Ishikawa (cell line): ENCODE measurements around the gene APC2.
A peak's percentile ranks its signal among the peaks of the same experiment; 100 is the strongest.

Experiments
- CEBPB ChIP-seq: IDR thresholded peaks from 2 replicates; pipeline ENCODE4 v1.6.1; 2012
- CREB1 ChIP-seq: IDR thresholded peaks from 2 replicates; pipeline ENCODE4 v1.6.1; 2012; ENCODE audit warnings: low read depth
- EGR1 ChIP-seq: IDR thresholded peaks from 2 replicates; pipeline ENCODE4 v1.6.1; 2012
- EP300 ChIP-seq: IDR thresholded peaks from 2 replicates; pipeline ENCODE4 v1.6.1; 2012; ENCODE audit warnings: borderline replicate concordance
- FOXM1 ChIP-seq: IDR thresholded peaks from 2 replicates; pipeline ENCODE4 v1.6.1; 2012; ENCODE audit warnings: low read depth, borderline replicate concordance
- RAD21 ChIP-seq: IDR thresholded peaks from 2 replicates; pipeline ENCODE4 v1.6.1; 2012; ENCODE audit warnings: low read depth
- REST ChIP-seq: IDR thresholded peaks from 2 replicates; pipeline ENCODE4 v1.6.1; 2012; ENCODE audit warnings: low read depth, mild to moderate bottlenecking
- TAF1 ChIP-seq: IDR thresholded peaks from 2 replicates; pipeline ENCODE4 v1.6.1; 2012; ENCODE audit warnings: low read depth, mild to moderate bottlenecking
- TCF12 ChIP-seq: IDR thresholded peaks from 2 replicates; pipeline ENCODE4 v1.6.1; 2012; ENCODE audit warnings: low read depth
- TEAD4 ChIP-seq: IDR thresholded peaks from 2 replicates; pipeline ENCODE4 v1.6.1; 2012
- USF1 ChIP-seq: IDR thresholded peaks from 2 replicates; pipeline ENCODE4 v1.6.1; 2012
- YY1 ChIP-seq: IDR thresholded peaks from 2 replicates; pipeline ENCODE4 v1.6.1; 2012; ENCODE audit warnings: low read depth
- ZBTB7A ChIP-seq: IDR thresholded peaks from 2 replicates; pipeline ENCODE4 v1.6.1; 2012; ENCODE audit warnings: low read depth
- TF ChIP-seq, protein P1 (sequence below): IDR thresholded peaks from 2 replicates; pipeline ENCODE4 v1.6.1; 2012

The APC2 gene

DNA sequence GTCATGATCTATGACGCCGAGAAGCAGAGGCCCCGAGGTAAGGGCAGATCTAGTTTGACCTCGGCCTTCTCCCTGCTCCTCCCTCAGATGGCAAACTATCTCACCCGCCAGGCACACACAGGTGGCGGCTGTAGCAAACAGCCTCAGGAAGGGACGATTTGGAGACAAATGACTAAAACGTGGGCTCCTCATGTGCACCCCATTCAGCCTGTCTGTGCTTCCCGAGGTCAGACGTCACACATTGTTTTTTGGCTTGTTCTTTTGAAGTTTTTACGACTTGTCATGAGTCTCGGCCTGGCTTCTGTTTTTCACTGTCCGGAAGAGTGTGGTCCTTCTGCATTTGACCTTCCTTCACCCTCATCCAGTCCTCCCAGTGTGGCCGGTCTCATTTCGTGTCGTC is 27.6 kb upstream of the APC2 start:
- TF ChIP-seq RAD21 (no peak), YY1 (no peak), TEAD4 (no peak), EP300 (no peak), CREB1 (no peak), REST (no peak), TCF12 (no peak)

- TF ChIP-seq REST (no peak), EP300 (no peak), YY1 (no peak), ZBTB7A (no peak), FOXM1 (no peak), USF1 (no peak)
Observed at GRCh38 chr19:1422943-1423342, 27.0 kb upstream of the APC2 start.

GRCh38 chr19:1423436-1424191 is 26.3 kb upstream of the APC2 start:
- TF ChIP-seq CEBPB (no peak), USF1 (no peak), YY1 (no peak)
- TF ChIP-seq, protein P1, sequence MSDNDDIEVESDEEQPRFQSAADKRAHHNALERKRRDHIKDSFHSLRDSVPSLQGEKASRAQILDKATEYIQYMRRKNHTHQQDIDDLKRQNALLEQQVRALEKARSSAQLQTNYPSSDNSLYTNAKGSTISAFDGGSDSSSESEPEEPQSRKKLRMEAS, result no peak

- TF ChIP-seq ZBTB7A (no peak), TCF12 (no peak), FOXM1 (no peak), TAF1 (no peak), EGR1 (no peak), RAD21 (no peak), USF1 (no peak), CREB1 (no peak), YY1 (no peak)
Observed at GRCh38 chr19:1424192-1424955, 25.5 kb upstream of the APC2 start.

DNA sequence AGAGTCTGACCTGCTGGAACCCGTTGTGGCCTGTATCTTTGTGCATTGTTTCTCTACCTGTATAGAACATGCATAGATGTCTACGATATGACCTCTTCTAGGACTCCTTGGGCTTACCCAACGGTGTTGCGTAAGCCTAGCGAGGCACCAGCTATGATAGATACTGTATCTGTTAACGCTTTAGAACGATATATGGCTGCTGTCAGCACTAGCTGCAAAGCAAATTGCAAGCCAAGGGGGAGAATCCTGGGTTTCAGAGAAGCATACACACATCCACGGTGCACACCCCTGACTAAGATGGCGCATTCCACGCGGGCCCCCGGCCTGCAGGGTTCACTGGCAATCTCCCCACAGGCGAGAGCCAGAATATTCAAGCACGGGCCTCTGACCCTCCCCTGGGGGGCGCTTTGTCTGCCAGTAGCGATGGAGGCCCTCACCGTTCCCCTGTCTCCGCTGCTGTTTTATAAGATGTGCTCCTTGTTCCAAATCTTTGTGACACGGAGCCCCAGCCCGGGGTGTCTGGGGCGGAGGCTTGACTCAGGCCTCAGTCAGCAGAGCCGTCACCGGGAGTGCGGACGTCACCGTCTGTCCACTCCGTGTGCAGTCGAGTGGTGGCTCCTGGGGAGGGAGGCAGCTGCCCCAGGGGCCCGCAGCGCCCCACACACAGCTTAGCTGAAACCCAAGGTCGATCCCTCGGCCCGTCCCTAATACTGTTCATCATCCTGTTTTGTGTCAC is 24.7 kb upstream of the APC2 start:
- TF ChIP-seq TAF1, result no peak
- no peak for TF ChIP-seq CREB1
- TF ChIP-seq CEBPB, result peak; percentile 57

DNA sequence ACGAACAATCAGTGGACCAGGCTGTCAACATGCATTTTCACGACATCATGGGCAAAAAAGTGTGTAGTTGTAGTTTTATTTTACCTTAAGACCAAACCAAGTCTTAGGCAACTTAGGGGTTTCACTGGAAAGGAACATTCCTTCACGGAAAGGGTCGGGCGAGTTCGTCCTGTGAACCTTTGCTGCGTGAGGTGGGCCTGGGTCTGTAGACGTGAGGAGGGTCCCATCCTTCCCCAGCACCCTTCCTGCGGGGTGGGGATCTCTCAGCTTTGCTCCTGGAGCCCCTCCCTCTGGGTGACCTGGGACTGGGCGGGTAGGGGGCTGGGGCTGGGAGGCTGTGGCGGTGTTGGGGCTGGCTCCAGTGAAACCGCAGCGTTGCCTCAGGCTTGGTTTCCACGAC is 24.0 kb upstream of the APC2 start:
- TF ChIP-seq YY1 (no peak), TAF1 (no peak), USF1 (no peak), CEBPB (no peak), EP300 (no peak), REST (no peak), CREB1 (no peak)
- TF ChIP-seq, protein P1, result no peak
